ENCODE results near the gene GINS2.

GRCh38 chr16:85735225-85735635 is 46.5 kb upstream of the GINS2 start:
- TF ChIP-seq, protein P1, sequence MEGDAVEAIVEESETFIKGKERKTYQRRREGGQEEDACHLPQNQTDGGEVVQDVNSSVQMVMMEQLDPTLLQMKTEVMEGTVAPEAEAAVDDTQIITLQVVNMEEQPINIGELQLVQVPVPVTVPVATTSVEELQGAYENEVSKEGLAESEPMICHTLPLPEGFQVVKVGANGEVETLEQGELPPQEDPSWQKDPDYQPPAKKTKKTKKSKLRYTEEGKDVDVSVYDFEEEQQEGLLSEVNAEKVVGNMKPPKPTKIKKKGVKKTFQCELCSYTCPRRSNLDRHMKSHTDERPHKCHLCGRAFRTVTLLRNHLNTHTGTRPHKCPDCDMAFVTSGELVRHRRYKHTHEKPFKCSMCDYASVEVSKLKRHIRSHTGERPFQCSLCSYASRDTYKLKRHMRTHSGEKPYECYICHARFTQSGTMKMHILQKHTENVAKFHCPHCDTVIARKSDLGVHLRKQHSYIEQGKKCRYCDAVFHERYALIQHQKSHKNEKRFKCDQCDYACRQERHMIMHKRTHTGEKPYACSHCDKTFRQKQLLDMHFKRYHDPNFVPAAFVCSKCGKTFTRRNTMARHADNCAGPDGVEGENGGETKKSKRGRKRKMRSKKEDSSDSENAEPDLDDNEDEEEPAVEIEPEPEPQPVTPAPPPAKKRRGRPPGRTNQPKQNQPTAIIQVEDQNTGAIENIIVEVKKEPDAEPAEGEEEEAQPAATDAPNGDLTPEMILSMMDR (conservative IDR thresholded peaks at IDR 0.05; ENCODE audit: low read depth in 2 of 2): no peak
- TF ChIP-seq EZH2 (IDR thresholded peaks at IDR 0.05; ENCODE audit: low read depth, unreplicated experiment) (no peak), REST (IDR thresholded peaks at IDR 0.05; ENCODE audit: unreplicated experiment) (no peak), POLR2AphosphoS5 (IDR thresholded peaks at IDR 0.05; ENCODE audit: low read depth) (no peak), EZH2phosphoT487 (IDR thresholded peaks at IDR 0.05; ENCODE audit: unreplicated experiment) (no peak)
